GM10248 (cell line): ENCODE results near the gene HNF4A.

ENCODE experiments used
- CTCF ChIA-PET: fragments of 300-600 bp; sonication (Branson Sonifier 250); formaldehyde crosslinking; extraction: SDS; loops from one replicate; lab custom pipeline; 2021; ENCODE audit warnings: antibody characterized with exemption; lab: Yijun Ruan, JAX
- POLR2A ChIA-PET: fragments of 350-650 bp; sonication (Branson Sonifier 250); formaldehyde crosslinking; extraction: SDS; loops from one replicate; lab custom pipeline; 2020; ENCODE audit warnings: antibody characterized with exemption; lab: Yijun Ruan, JAX
- DNase-seq: peaks from one replicate; pipeline ENCODE4 v3.0.0; 2012; ENCODE audit errors: extremely low spot score
- TF ChIP-seq, protein P1 (sequence below): IDR thresholded peaks from 2 replicates; pipeline ENCODE4 v1.5.1; 2012; ENCODE audit warnings: mild to moderate bottlenecking, low read depth; ENCODE audit errors: extremely low read depth, missing control alignments, control extremely low read depth

HNF4A gene

DNA sequence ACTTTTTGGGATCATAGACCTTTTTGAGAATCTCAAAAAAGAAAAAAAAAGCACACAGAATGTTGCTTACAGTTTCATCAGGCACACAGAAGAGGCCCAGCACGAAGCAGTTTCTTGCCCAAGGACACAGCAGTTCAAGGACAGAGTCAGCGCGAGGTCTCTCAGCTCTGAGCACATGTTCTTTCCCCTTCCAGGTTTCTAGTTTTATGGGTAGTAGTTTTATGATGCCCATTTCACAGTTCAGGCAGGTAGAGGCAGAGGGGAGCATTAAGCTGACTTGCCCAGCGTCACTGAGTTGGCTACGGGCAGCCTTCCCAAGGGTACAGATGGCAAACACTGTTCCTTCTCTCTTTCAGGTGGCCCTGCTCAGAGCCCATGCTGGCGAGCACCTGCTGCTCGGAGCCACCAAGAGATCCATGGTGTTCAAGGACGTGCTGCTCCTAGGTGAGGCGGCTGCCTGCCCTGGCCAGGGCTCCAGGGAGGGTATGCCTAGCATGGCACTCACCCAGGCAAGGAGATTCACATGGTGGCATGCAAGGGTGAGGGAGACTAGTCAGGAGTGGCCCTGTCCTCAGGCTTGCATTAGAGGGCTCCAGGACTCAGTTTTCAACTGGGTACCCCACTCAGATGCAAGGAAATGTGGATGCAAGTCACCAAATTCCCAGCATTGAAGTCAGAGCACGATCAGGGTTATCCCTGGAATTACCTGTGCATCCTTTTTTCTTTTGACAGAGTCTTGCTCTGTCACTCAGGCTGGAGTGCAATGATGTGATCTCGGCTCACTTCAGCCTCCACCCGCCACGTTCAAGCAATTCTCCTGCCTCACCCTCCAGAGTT lies 62.8 kb downstream of the HNF4A start:
- ChIA-PET CTCF (interaction anchor here (1.3 kb wide), 1 partner anchor 10 kb away, joined by 3 read pairs; no protein-coding TSS in a partner anchor), POLR2A (no interaction called here)
- DNase-seq: no peak
- TF ChIP-seq, protein P1, sequence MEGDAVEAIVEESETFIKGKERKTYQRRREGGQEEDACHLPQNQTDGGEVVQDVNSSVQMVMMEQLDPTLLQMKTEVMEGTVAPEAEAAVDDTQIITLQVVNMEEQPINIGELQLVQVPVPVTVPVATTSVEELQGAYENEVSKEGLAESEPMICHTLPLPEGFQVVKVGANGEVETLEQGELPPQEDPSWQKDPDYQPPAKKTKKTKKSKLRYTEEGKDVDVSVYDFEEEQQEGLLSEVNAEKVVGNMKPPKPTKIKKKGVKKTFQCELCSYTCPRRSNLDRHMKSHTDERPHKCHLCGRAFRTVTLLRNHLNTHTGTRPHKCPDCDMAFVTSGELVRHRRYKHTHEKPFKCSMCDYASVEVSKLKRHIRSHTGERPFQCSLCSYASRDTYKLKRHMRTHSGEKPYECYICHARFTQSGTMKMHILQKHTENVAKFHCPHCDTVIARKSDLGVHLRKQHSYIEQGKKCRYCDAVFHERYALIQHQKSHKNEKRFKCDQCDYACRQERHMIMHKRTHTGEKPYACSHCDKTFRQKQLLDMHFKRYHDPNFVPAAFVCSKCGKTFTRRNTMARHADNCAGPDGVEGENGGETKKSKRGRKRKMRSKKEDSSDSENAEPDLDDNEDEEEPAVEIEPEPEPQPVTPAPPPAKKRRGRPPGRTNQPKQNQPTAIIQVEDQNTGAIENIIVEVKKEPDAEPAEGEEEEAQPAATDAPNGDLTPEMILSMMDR: no peak

DNA sequence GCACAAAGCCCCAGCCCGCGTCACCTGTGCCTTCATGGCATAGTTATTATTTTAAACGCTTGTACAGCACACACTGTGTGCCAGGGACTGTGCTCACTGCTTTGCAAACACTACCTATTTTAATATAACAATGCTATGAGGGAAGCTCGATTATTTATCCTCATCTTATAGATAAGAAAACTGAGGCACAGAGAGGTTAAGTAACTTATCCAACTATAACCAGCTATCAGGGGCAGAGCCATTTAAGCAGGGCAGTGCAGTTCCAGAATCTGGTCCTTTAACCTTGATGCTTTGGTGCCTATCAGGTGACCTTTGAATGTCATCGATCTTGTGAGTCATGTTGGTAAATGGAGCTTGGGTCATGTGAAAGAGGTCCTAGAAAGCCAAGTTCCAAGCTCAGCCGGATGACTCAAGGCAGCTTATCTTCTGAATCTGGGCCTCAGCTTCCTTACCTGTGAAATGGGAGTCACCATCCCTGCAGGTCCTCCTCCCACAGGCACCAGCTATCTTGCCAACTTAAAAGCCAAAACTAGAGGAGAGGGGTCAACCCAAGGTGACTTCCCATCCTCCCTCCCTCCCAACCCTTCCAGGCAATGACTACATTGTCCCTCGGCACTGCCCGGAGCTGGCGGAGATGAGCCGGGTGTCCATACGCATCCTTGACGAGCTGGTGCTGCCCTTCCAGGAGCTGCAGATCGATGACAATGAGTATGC lies 63.8 kb downstream of the HNF4A start:
- TF ChIP-seq, protein P1: no peak
- DNase-seq: no peak
- ChIA-PET CTCF (interaction anchor here (1.3 kb wide), 1 partner anchor 11 kb away, joined by 3 read pairs; no protein-coding TSS in a partner anchor), POLR2A (no interaction called here)

DNA sequence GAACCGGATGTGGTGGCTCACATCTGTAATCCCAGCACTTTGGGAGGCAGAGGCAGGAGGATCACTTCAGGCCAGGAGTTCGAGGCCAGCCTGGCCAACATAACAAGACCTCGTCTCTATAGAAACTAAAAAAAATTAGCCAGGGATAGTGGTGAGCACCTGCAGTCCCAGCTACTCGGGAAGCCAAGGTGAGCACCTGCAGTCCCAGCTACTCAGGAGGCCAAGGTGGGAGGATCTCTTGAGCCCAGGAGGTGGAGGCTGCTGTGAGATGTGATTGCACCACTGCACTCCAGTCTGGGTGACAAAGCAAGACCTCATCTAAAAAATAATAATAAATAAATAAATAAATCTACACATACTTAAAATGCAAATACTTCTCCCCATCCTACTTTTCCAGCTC lies 65.0 kb downstream of the HNF4A start:
- TF ChIP-seq, protein P1: no peak
- ChIA-PET POLR2A (no interaction called here), CTCF (no interaction called here)
- DNase-seq: no peak

DNA sequence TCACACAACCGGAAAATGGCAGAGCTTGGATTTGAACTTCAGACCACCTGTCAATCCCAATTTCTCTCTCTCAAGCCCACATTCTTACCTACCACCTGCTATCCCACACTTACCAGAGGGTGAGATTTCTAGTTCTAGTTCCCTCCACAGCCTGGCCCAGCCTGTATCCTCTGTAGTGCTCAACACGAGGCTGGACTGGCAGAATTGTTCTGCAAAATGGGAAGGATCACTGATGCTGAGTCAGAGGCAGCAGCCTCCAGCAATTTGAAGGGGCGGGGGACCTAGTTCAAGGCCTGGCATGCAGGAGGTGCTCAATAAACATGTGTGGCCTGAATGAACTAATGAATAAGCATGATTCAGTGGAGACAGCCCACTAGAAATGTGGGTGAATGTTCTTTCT lies 66.6 kb downstream of the HNF4A start:
- ChIA-PET CTCF (no interaction called here), POLR2A (no interaction called here)
- DNase-seq: no peak
- TF ChIP-seq, protein P1: no peak

DNA sequence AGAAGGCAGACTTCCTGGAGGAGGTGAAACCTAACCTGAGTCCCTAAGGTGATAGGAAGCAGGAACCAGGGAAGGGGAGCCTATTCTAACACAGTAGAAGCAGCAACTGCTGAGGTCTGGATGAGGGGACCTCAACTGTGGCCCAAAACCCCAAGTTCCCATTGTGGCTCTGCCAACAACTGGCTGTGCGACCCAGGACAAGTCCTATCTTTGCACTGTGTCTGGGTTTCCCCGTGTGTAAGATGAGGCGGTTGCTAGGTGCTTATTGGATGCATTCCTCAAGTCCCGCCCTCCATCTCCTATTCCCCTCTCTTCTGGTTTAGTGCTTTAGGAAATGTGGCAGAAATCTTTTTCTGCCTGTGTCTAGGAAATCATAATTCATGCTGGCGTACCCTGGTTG lies 68.0 kb downstream of the HNF4A start:
- no peak for DNase-seq
- ChIA-PET CTCF (no interaction called here), POLR2A (no interaction called here)
- TF ChIP-seq, protein P1: no peak

DNA sequence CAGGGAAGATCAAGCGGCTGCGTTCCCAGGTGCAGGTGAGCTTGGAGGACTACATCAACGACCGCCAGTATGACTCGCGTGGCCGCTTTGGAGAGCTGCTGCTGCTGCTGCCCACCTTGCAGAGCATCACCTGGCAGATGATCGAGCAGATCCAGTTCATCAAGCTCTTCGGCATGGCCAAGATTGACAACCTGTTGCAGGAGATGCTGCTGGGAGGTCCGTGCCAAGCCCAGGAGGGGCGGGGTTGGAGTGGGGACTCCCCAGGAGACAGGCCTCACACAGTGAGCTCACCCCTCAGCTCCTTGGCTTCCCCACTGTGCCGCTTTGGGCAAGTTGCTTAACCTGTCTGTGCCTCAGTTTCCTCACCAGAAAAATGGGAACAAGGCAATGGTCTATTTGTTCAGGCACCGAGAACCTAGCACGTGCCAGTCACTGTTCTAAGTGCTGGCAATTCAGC lies 68.6 kb downstream of the HNF4A start:
- TF ChIP-seq, protein P1: no peak
- no peak for DNase-seq
- ChIA-PET CTCF (no interaction called here), POLR2A (no interaction called here)
